ENCODE results near the gene NEUROG3. TPM values are rescaled to one million over a fixed set of nuclear protein-coding genes. Genes with fewer than 3 reads are reported as not detected.

The NEUROG3 gene
- total RNA-seq, 2 donors from 2014 or later = 0.27 TPM; not detected in 1

GRCh38 chr10:69527961-69528360, 45.3 kb downstream of the NEUROG3 start:
- ATAC-seq (no peak), DNase-seq (no peak)
- intact Hi-C loops (cut with DNase I) = no loop called here

Other genes with a start within 250 kb of the NEUROG3 start
- under 1 TPM; 0.24 to 0.31 TPM for gene TACR2, start 156.5 kb downstream of the NEUROG3 start, total RNA-seq
- gene TSPAN15, start 122.0 kb downstream of the NEUROG3 start, total RNA-seq = 10 to 100 TPM; 11.0 to 17.3 TPM
- gene FAM241B, start 56.8 kb upstream of the NEUROG3 start, total RNA-seq = 1 to 10 TPM; 3.7 to 6.7 TPM
- 1 to 10 TPM; 3.8 to 6.7 TPM for gene COL13A1, start 228.5 kb upstream of the NEUROG3 start, total RNA-seq

All from left cardiac atrium (tissue), 4 donors.